Neuronal stem cell (in vitro differentiated cells): ENCODE measurements around the gene CAPG. TPM values are rescaled to one million over a fixed set of nuclear protein-coding genes. Genes with fewer than 3 reads are reported as not detected.
A peak's percentile ranks its signal among the peaks of the same experiment; 100 is the strongest.

ENCODE experiments used
- DNase-seq: peaks from one replicate; pipeline ENCODE4 v3.0.0-alpha.2; 2013; ENCODE audit warnings: low spot score
- H2AFZ ChIP-seq: one replicate; pipeline ENCODE4 v1.6.1; 2013; ENCODE audit warnings: mild to moderate bottlenecking, low read length, inconsistent platforms
- H2AK5ac ChIP-seq: 2 replicates; pipeline ENCODE4 v1.6.1; 2013; ENCODE audit warnings: low read depth, mild to moderate bottlenecking, inconsistent platforms, low read length, moderate library complexity, mixed read lengths
- H2BK120ac ChIP-seq: 2 replicates; pipeline ENCODE4 v1.6.1; 2013; ENCODE audit warnings: low read depth, mild to moderate bottlenecking, inconsistent platforms, low read length, moderate library complexity, mixed read lengths
- H2BK12ac ChIP-seq: one replicate; pipeline ENCODE4 v1.6.1; 2013; ENCODE audit warnings: low read length, inconsistent platforms
- H2BK15ac ChIP-seq: 2 replicates; pipeline ENCODE4 v1.6.1; 2013; ENCODE audit warnings: mild to moderate bottlenecking, low read length, inconsistent platforms, mixed read lengths
- H2BK5ac ChIP-seq: one replicate; pipeline ENCODE4 v1.6.1; 2013; ENCODE audit warnings: inconsistent platforms, mild to moderate bottlenecking, low read length, moderate library complexity
- H3K14ac ChIP-seq: one replicate; pipeline ENCODE4 v1.6.1; 2013; ENCODE audit warnings: low read length, inconsistent platforms
- H3K18ac ChIP-seq: 2 replicates; pipeline ENCODE4 v1.6.1; 2013; ENCODE audit warnings: low read length, inconsistent platforms
- H3K23ac ChIP-seq: 2 replicates; pipeline ENCODE4 v1.6.1; 2013; ENCODE audit warnings: low read depth, mild to moderate bottlenecking, mixed read lengths, low read length, inconsistent platforms; ENCODE audit not compliant: poor library complexity
- H3K27ac ChIP-seq: replicated peaks from 3 replicates; pipeline ENCODE4 v1.5.1; 2013; ENCODE audit warnings: low read length, inconsistent platforms
- H3K27me3 ChIP-seq, 3 experiments: 2 replicates each; pipeline ENCODE4 v1.6.1; 2013; ENCODE audit warnings: low read length in 3 of 3, mild to moderate bottlenecking in 2 of 3, inconsistent platforms in 1 of 3, low read depth in 1 of 3, mixed read lengths in 1 of 3, moderate library complexity in 1 of 3; ENCODE audit not compliant: control insufficient read depth in 3 of 3, insufficient read depth in 3 of 3
- H3K36me3 ChIP-seq, 2 donors: replicated peaks in 1 of 2; 2 replicates each; pipeline ENCODE4 v1.6.1; 2013; ENCODE audit warnings: low read length in 2 of 2; ENCODE audit not compliant: control insufficient read depth in 2 of 2, insufficient read depth in 2 of 2
- H3K4ac ChIP-seq: 2 replicates; pipeline ENCODE4 v1.6.1; 2013; ENCODE audit warnings: inconsistent platforms, mild to moderate bottlenecking, low read length, moderate library complexity
- H3K4me1 ChIP-seq, 2 donors: 1 replicate in 1 of 2; 2 replicates in 1 of 2; pipeline ENCODE4 v1.6.1; 2013; ENCODE audit warnings: low read length in 2 of 2, low read depth in 1 of 2; ENCODE audit not compliant: control insufficient read depth in 2 of 2, insufficient read depth in 1 of 2
- H3K4me2 ChIP-seq: one replicate; pipeline ENCODE4 v1.6.1; 2013; ENCODE audit warnings: mild to moderate bottlenecking, low read length, inconsistent platforms; ENCODE audit not compliant: insufficient read depth, poor library complexity, severe bottlenecking
- H3K4me3 ChIP-seq, 2 donors: 2 replicates each; pipeline ENCODE4 v1.5.1; 2013; ENCODE audit warnings: low read length in 2 of 2, mild to moderate bottlenecking in 2 of 2, inconsistent platforms in 1 of 2, moderate library complexity in 1 of 2
- H3K79me1 ChIP-seq: one replicate; pipeline ENCODE4 v1.6.1; 2013; ENCODE audit warnings: low read depth, mild to moderate bottlenecking, inconsistent platforms, low read length, moderate library complexity
- H3K9ac ChIP-seq: one replicate; pipeline ENCODE4 v1.6.1; 2013; ENCODE audit warnings: mild to moderate bottlenecking, low read depth, low read length, inconsistent platforms; ENCODE audit not compliant: poor library complexity
- H3K9me3 ChIP-seq, 2 donors: replicated peaks in 1 of 2; 2 replicates each; pipeline versions ENCODE3 to v1.6.1; 2013; ENCODE audit warnings: low read length in 2 of 2, mild to moderate bottlenecking in 2 of 2, inconsistent platforms in 1 of 2, low read depth in 1 of 2, mixed read lengths in 1 of 2, moderate library complexity in 1 of 2; ENCODE audit not compliant: control insufficient read depth in 2 of 2, insufficient read depth in 1 of 2
- H4K8ac ChIP-seq: one replicate; pipeline ENCODE4 v1.6.1; 2013; ENCODE audit warnings: low read depth, mild to moderate bottlenecking, inconsistent platforms, low read length, moderate library complexity
- H4K91ac ChIP-seq: one replicate; pipeline ENCODE4 v1.6.1; 2013; ENCODE audit warnings: low read length, low read depth, mild to moderate bottlenecking, inconsistent platforms; ENCODE audit not compliant: poor library complexity
- WGBS, 2 donors: extraction: QIAGEN DNeasy Blood & Tissue Kit; methylation state at CpG; one replicate each; pipeline ENCODE4 v1.1.7; 2013; ENCODE audit warnings: missing lambda C conversion rate in 2 of 2, mixed read lengths in 1 of 2; ENCODE audit not compliant: insufficient read length in 2 of 2, insufficient replicate concordance in 1 of 2; ENCODE audit errors: extremely low coverage in 2 of 2; 5-methylcytosine and 5-hydroxymethylcytosine counted together
- polyA plus RNA-seq, 2 experiments: library from polyadenylated mRNA; stranded (reverse); fragments of 200-250 nt; gene quantifications; one replicate each; pipeline ENCODE4 v1.2.3, GENCODE V29; 2013

Gene CAPG, protein sequence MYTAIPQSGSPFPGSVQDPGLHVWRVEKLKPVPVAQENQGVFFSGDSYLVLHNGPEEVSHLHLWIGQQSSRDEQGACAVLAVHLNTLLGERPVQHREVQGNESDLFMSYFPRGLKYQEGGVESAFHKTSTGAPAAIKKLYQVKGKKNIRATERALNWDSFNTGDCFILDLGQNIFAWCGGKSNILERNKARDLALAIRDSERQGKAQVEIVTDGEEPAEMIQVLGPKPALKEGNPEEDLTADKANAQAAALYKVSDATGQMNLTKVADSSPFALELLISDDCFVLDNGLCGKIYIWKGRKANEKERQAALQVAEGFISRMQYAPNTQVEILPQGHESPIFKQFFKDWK
- polyA plus RNA-seq (2013, experiment 1 of 2) = 41.7 TPM
- 42.5 TPM for polyA plus RNA-seq (2013, experiment 2 of 2)

GRCh38 chr2:85409845-85410583 lies at the start of gene CAPG:
Gene CAPG (minus strand): TSS chr2:85410366. CDS start chr2:85402145, 8,221 bp downstream.
- no peak within 1 kb of the TSS for H3K23ac ChIP-seq
- no peak within 1 kb of the TSS for H2AK5ac ChIP-seq
- no peak within 1 kb of the TSS for H4K8ac ChIP-seq
- H3K4me1 ChIP-seq = peaks cover 2 to 4% of the 10 kb centered on the region in 2 donors
- H3K4me3 ChIP-seq = peak within 1 kb of the TSS in 1 of 2 donors; percentile 54
- no peak within 1 kb of the TSS for H3K9ac ChIP-seq
- no peak within 1 kb of the TSS for H2BK12ac ChIP-seq
- peak within 1 kb of the TSS; percentile 27 for H3K18ac ChIP-seq
- H3K27me3 ChIP-seq = peaks cover 0 to 25% (median 11%) of the 10 kb centered on the region in 3 experiments
- H3K14ac ChIP-seq = peak within 1 kb of the TSS; percentile 64
- no peak within 1 kb of the TSS for H3K4me2 ChIP-seq
- no peak within 1 kb of the TSS for H4K91ac ChIP-seq
- H2BK5ac ChIP-seq = no peak within 1 kb of the TSS
- no CpG with 5 or more reads among the region's 12 CpGs for WGBS, 2 donors
- DNase-seq = no peak
- H3K27ac ChIP-seq = no peak within 1 kb of the TSS
- H2BK15ac ChIP-seq = no peak within 1 kb of the TSS
- H3K79me1 ChIP-seq = no peaks in the 10 kb centered on the region
- no peaks in the 10 kb centered on the region for H3K36me3 ChIP-seq
- peaks cover 0 to 2% of the 10 kb centered on the region in 2 donors for H3K9me3 ChIP-seq
- H2BK120ac ChIP-seq = no peak within 1 kb of the TSS
- no peak within 1 kb of the TSS for H3K4ac ChIP-seq
- H2AFZ ChIP-seq = no peak within 1 kb of the TSS

- Histone ChIP-seq H3K4me2 (no peak overlapping the region), H3K36me3 (no peaks in the 10 kb centered on the region), H3K4me3 (no peak overlapping the region), H3K23ac (no peak overlapping the region), H4K91ac (no peak overlapping the region), H3K4me1 (no peaks in the 10 kb centered on the region), H3K4ac (no peak overlapping the region), H3K79me1 (no peaks in the 10 kb centered on the region), H2AFZ (no peak overlapping the region), H3K18ac (no peak overlapping the region), H3K27me3 (peaks cover 0 to 10% (median 2%) of the 10 kb centered on the region in 3 experiments), H2BK15ac (no peak overlapping the region), H3K27ac (no peak overlapping the region), H3K14ac (no peak overlapping the region), H4K8ac (no peak overlapping the region), H2BK120ac (no peak overlapping the region), H2AK5ac (no peak overlapping the region), H2BK5ac (no peak overlapping the region), H3K9ac (no peak overlapping the region), H2BK12ac (no peak overlapping the region), H3K9me3 (no peaks in the 10 kb centered on the region)
- DNase-seq = no peak
- no CpG with 5 or more reads among the region's 1 CpG for WGBS, 2 donors
These were observed 49.6 kb upstream of the CAPG start for GRCh38 chr2:85459771-85460170.

- Histone ChIP-seq H3K79me1 (no peaks in the 10 kb centered on the region), H3K36me3 (no peaks in the 10 kb centered on the region), H3K23ac (no peak overlapping the region), H4K8ac (no peak overlapping the region), H3K18ac (no peak overlapping the region), H3K14ac (no peak overlapping the region), H3K4ac (no peak overlapping the region), H3K4me1 (no peaks in the 10 kb centered on the region), H4K91ac (no peak overlapping the region), H2BK15ac (no peak overlapping the region), H2BK5ac (no peak overlapping the region), H2AK5ac (no peak overlapping the region), H2AFZ (no peak overlapping the region), H2BK12ac (no peak overlapping the region), H3K4me3 (no peak overlapping the region), H2BK120ac (no peak overlapping the region), H3K27me3 (peaks cover 0 to 10% (median 2%) of the 10 kb centered on the region in 3 experiments), H3K9ac (no peak overlapping the region), H3K4me2 (no peak overlapping the region), H3K9me3 (no peaks in the 10 kb centered on the region), H3K27ac (no peak overlapping the region)
- no peak for DNase-seq
- WGBS, 2 donors = no CpG with 5 or more reads among the region's 12 CpGs
These were observed 48.7 kb upstream of the CAPG start for GRCh38 chr2:85458601-85459563.
